WTC11 (cell line): ENCODE measurements around the gene TMEM198. TPM values are rescaled to one million over a fixed set of nuclear protein-coding genes. Genes with fewer than 3 reads are reported as not detected.

Source experiments
- ATF1 ChIP-seq: sonication (generic); formaldehyde crosslinking; IDR thresholded peaks from 2 replicates; pipeline ENCODE4 v1.8.1; 2023; ENCODE audit warnings: mild to moderate bottlenecking, moderate library complexity, missing genetic modification reagents
- E2F4 ChIP-seq: sonication (generic); formaldehyde crosslinking; IDR thresholded peaks from 2 replicates; pipeline ENCODE4 v1.8.1; 2022; ENCODE audit warnings: low read depth, mild to moderate bottlenecking, moderate library complexity, missing genetic modification reagents, borderline replicate concordance
- ERG ChIP-seq: fragments of 250-450 bp; sonication (Bioruptor Pico); IDR thresholded peaks from 2 replicates; pipeline ENCODE4 v1.8.0; 2021; ENCODE audit warnings: mild to moderate bottlenecking
- FOXJ3 ChIP-seq: sonication (generic); formaldehyde crosslinking; IDR thresholded peaks from 2 replicates; pipeline ENCODE4 v1.9.0; 2021; ENCODE audit warnings: missing genetic modification reagents, mild to moderate bottlenecking, borderline replicate concordance
- FOXK1 ChIP-seq: sonication (generic); formaldehyde crosslinking; IDR thresholded peaks from 2 replicates; pipeline ENCODE4 v1.8.0; 2022; ENCODE audit warnings: mild to moderate bottlenecking, moderate library complexity, missing genetic modification reagents
- FOXP4 ChIP-seq: sonication (generic); formaldehyde crosslinking; IDR thresholded peaks from 2 replicates; pipeline ENCODE4 v1.8.0; 2022; ENCODE audit warnings: mild to moderate bottlenecking, missing genetic modification reagents
- IRF1 ChIP-seq: sonication (generic); formaldehyde crosslinking; IDR thresholded peaks from 2 replicates; pipeline ENCODE4 v1.8.0; 2023; ENCODE audit warnings: missing genetic modification reagents
- MAX ChIP-seq: sonication (generic); formaldehyde crosslinking; IDR thresholded peaks from 2 replicates; pipeline ENCODE4 v1.8.0; 2022; ENCODE audit warnings: mild to moderate bottlenecking, missing genetic modification reagents
- NFE2L1 ChIP-seq: sonication (generic); formaldehyde crosslinking; IDR thresholded peaks from 2 replicates; pipeline ENCODE4 v1.8.1; 2023; ENCODE audit warnings: missing genetic modification reagents
- RELA ChIP-seq: sonication (generic); formaldehyde crosslinking; IDR thresholded peaks from 2 replicates; pipeline ENCODE4 v1.8.1; 2022; ENCODE audit warnings: missing genetic modification reagents, mild to moderate bottlenecking, borderline replicate concordance
- SOX15 ChIP-seq: fragments of 250-450 bp; sonication (Bioruptor Pico); IDR thresholded peaks from 2 replicates; pipeline ENCODE4 v1.9.0; 2021; ENCODE audit warnings: mild to moderate bottlenecking
- ZBTB43 ChIP-seq: sonication (generic); formaldehyde crosslinking; IDR thresholded peaks from 2 replicates; pipeline ENCODE4 v1.8.1; 2023; ENCODE audit warnings: mild to moderate bottlenecking, missing genetic modification reagents
- ZNF121 ChIP-seq: sonication (generic); formaldehyde crosslinking; IDR thresholded peaks from 2 replicates; pipeline ENCODE4 v1.8.0; 2023; ENCODE audit warnings: missing genetic modification reagents
- ZNF232 ChIP-seq: sonication (generic); formaldehyde crosslinking; IDR thresholded peaks from 2 replicates; pipeline ENCODE4 v1.8.0; 2022; ENCODE audit warnings: mild to moderate bottlenecking, missing genetic modification reagents
- ZNF281 ChIP-seq: sonication (generic); formaldehyde crosslinking; IDR thresholded peaks from 2 replicates; pipeline ENCODE4 v1.8.0; 2023; ENCODE audit warnings: mild to moderate bottlenecking, missing genetic modification reagents
- ZNF532 ChIP-seq: fragments of 250-450 bp; sonication (Bioruptor Pico); IDR thresholded peaks from 2 replicates; pipeline ENCODE4 v1.9.0; 2021; ENCODE audit warnings: mild to moderate bottlenecking, borderline replicate concordance
- total RNA-seq: library from RNA; stranded (reverse); gene quantifications from 3 replicates; pipeline ENCODE4 v1.2.3, GENCODE V29; 2021

Gene TMEM198
- total RNA-seq, 1 experiment from 2014 or later: 7.1 TPM

GRCh38 chr2:219495531-219496122 lies 48.2 kb upstream of the TMEM198 start (continued):
- peak; percentile 72; the same call in 1 of the 2 replicates for TF ChIP-seq FOXK1
- no peak for TF ChIP-seq ATF1 (CRISPR knock-in tag)
- TF ChIP-seq RELA (CRISPR knock-in tag): no peak
- TF ChIP-seq FOXJ3: no peak
- no peak for TF ChIP-seq ZNF532
- TF ChIP-seq FOXP4 (CRISPR knock-in tag): no peak
- TF ChIP-seq NFE2L1 (CRISPR knock-in tag): no peak
- no peak for TF ChIP-seq IRF1
- no peak for TF ChIP-seq SOX15 (CRISPR knock-in tag)
- no peak for TF ChIP-seq ERG (CRISPR knock-in tag)
- TF ChIP-seq ZNF121 (CRISPR knock-in tag): no peak
- no peak for TF ChIP-seq ZNF281
- TF ChIP-seq ZNF232: no peak
- peak; percentile 58; the same call in 1 of the 2 replicates for TF ChIP-seq MAX (CRISPR knock-in tag)
- TF ChIP-seq E2F4 (CRISPR knock-in tag): no peak
- no peak for TF ChIP-seq ZBTB43 (CRISPR knock-in tag)
